ENCODE measurements around the gene SNX9. TPM values are rescaled to one million over a fixed set of nuclear protein-coding genes. Genes with fewer than 3 reads are reported as not detected.

The SNX9 gene
- polyA plus RNA-seq, 2 of the 4 experiments (the other 2 are of a cell fraction), result 13.9 to 29.8 TPM

GRCh38 chr6:157800420-157801237 is 22.4 kb upstream of the SNX9 start:
- no peak for FAIRE-seq
- H3K4me3 ChIP-seq, result no peak overlapping the region
- 48% methylated on average over 6 of the region's 6 CpGs for WGBS (ENCODE audit: missing lambda C conversion rate)
- ATAC-seq, result peak; percentile 53 to 70; a peak in 5 of 6 replicates
- H3K4me2 ChIP-seq, result no peak overlapping the region
- no peak for DNase-seq (ENCODE audit: low read depth in 1 of 2, low spot score in 1 of 2)
- POLR2A ChIA-PET, result no interaction called here
- H3K9me3 ChIP-seq, result no peaks in the 10 kb centered on the region
- TF ChIP-seq CEBPB (IDR thresholded peaks at IDR 0.05) (0 out of 4 replicates have a peak, but pooled peaks of 1 of the 2 experiments have one; percentile 11), FOSL2 (IDR thresholded peaks at IDR 0.05) (peak; percentile 37; the same call in 1 of the 2 replicates), FOSL2 (CRISPR knock-in tag; IDR thresholded peaks at IDR 0.05) (0 out of 2 replicates have a peak, but pooled peaks have one; percentile 33), RARB (CRISPR knock-in tag; IDR thresholded peaks at IDR 0.05) (no peak)
- no peak overlapping the region for H3K27ac ChIP-seq
- CTCF ChIA-PET, result interaction anchor here (0.7 to 1.0 kb wide), 2 partner anchors 21 to 44 kb away, joined by 3 to 4 read pairs; no protein-coding TSS in a partner anchor
- peaks cover 6% of the 10 kb centered on the region; the same call in 2 of the 3 replicates for H3K4me1 ChIP-seq

DNA sequence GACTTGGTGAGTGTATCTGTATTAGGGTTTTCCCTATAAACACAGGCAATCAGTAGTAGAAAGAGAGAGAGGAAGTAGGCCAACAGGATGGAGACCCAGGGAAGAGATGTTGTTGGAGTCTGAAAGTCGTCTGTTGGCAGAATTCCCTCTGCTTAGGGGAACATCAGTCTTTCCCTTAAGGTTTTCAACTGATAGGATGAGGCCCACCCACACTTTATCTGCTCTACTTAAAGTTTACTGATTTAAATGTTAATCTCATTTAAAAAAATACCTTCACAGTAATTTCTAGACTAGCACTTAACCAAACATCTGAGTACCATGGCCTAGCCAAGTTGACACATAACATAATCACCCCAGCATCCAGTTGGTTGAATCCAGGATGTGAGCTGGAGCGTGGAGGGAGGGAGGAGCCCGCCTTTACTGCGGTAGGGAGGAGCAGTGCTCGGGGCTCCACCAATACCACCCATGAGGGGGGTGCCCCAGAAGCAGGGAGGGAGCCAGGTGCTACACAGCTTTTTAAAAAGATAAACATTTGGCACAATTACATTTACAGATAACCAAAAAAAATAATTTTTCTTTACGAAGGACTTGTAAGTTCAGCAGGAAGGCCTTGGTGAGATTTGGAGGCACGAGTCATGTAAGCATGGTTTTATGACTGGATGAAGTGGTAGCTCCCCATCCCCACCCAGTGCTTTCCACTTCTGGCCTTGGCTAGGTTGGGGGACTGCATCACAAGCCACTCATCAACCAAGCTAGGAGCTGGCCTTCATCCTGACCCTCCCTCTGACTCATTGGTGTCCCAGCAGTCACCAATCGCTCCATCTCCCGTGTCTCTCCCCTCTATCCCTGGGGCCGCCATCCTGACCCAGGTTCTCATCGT is 18.4 kb upstream of the SNX9 start:
- Histone ChIP-seq H3K4me1 (peaks cover 6% of the 10 kb centered on the region; the same call in 2 of the 3 replicates), H3K4me3 (no peak overlapping the region), H3K9me3 (no peaks in the 10 kb centered on the region), H3K27ac (no peak overlapping the region), H3K4me2 (no peak overlapping the region)
- POLR2A ChIA-PET, result no interaction called here
- FAIRE-seq (no peak), DNase-seq (ENCODE audit: low read depth in 1 of 2, low spot score in 1 of 2) (no peak), ATAC-seq (no peak)
- 84% methylated on average over 11 of the region's 11 CpGs for WGBS (ENCODE audit: missing lambda C conversion rate)
- TF ChIP-seq, protein P1, sequence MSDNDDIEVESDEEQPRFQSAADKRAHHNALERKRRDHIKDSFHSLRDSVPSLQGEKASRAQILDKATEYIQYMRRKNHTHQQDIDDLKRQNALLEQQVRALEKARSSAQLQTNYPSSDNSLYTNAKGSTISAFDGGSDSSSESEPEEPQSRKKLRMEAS (IDR thresholded peaks at IDR 0.05), result no peak
- no peak for TF ChIP-seq EP300 (IDR thresholded peaks at IDR 0.05)
- TF ChIP-seq NPAS2 (CRISPR knock-in tag; IDR thresholded peaks at IDR 0.05; ENCODE audit: borderline replicate concordance), result no peak
- no peak for TF ChIP-seq POLR2A (IDR thresholded peaks at IDR 0.05; ENCODE audit: low read length)
- TF ChIP-seq PHF8 (IDR thresholded peaks at IDR 0.05; ENCODE audit: borderline replicate concordance, low read depth), result no peak
- no peak for TF ChIP-seq FOXS1 (CRISPR knock-in tag; IDR thresholded peaks at IDR 0.05)
- no peak for TF ChIP-seq FOSB (CRISPR knock-in tag; IDR thresholded peaks at IDR 0.05)
- TF ChIP-seq, protein P2, sequence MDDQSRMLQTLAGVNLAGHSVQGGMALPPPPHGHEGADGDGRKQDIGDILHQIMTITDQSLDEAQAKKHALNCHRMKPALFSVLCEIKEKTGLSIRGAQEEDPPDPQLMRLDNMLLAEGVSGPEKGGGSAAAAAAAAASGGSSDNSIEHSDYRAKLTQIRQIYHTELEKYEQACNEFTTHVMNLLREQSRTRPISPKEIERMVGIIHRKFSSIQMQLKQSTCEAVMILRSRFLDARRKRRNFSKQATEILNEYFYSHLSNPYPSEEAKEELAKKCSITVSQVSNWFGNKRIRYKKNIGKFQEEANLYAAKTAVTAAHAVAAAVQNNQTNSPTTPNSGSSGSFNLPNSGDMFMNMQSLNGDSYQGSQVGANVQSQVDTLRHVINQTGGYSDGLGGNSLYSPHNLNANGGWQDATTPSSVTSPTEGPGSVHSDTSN (IDR thresholded peaks at IDR 0.05), result no peak
- no peak for TF ChIP-seq NR3C1 (IDR thresholded peaks at IDR 0.05)
- TF ChIP-seq ZNF302 (CRISPR knock-in tag; IDR thresholded peaks at IDR 0.05), result no peak
- TF ChIP-seq BCL3 (IDR thresholded peaks at IDR 0.05), result no peak
- no peak for TF ChIP-seq HOXB5 (CRISPR knock-in tag; IDR thresholded peaks at IDR 0.05)
- CTCF ChIA-PET, result no interaction called here

- CTCF ChIA-PET, result interaction anchor here (2.5 kb wide), 1 partner anchor 67 kb away, joined by 8 read pairs; no protein-coding TSS in a partner anchor
- TF ChIP-seq, protein P3, sequence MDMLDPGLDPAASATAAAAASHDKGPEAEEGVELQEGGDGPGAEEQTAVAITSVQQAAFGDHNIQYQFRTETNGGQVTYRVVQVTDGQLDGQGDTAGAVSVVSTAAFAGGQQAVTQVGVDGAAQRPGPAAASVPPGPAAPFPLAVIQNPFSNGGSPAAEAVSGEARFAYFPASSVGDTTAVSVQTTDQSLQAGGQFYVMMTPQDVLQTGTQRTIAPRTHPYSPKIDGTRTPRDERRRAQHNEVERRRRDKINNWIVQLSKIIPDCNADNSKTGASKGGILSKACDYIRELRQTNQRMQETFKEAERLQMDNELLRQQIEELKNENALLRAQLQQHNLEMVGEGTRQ (IDR thresholded peaks at IDR 0.05), result no peak
- TF ChIP-seq HMGXB4 (CRISPR knock-in tag; IDR thresholded peaks at IDR 0.05; ENCODE audit: borderline replicate concordance) (no peak), ESRRA (IDR thresholded peaks at IDR 0.05; ENCODE audit: borderline replicate concordance, low read length) (no peak), EHF (CRISPR knock-in tag; IDR thresholded peaks at IDR 0.05) (no peak), KDM5A (IDR thresholded peaks at IDR 0.05) (no peak), TFCP2L1 (CRISPR knock-in tag; IDR thresholded peaks at IDR 0.05) (no peak), MYC (IDR thresholded peaks at IDR 0.05; ENCODE audit: borderline replicate concordance, low read length) (no peak), CBX8 (IDR thresholded peaks at IDR 0.05) (no peak), NPAS2 (CRISPR knock-in tag; IDR thresholded peaks at IDR 0.05; ENCODE audit: borderline replicate concordance) (no peak), HOXA7 (CRISPR knock-in tag; IDR thresholded peaks at IDR 0.05) (no peak), RAD21 (conservative IDR thresholded peaks at IDR 0.05 in 1 of 2, IDR thresholded peaks at IDR 0.05 in 1 of 2) (no peak), CEBPB (IDR thresholded peaks at IDR 0.05) (no peak)
Measured at GRCh38 chr6:157806131-157806855, 16.8 kb upstream of the SNX9 start.

More at GRCh38 chr6:157806131-157806855, 16.8 kb upstream of the SNX9 start:
- FAIRE-seq (no peak), ATAC-seq (no peak), DNase-seq (ENCODE audit: low read depth in 1 of 2, low spot score in 1 of 2) (no peak)
- Histone ChIP-seq H3K4me1 (no peaks in the 10 kb centered on the region), H3K9me3 (no peaks in the 10 kb centered on the region), H3K27ac (no peak overlapping the region), H3K4me2 (no peak overlapping the region), H3K4me3 (no peak overlapping the region)
- 41% methylated on average over 3 of the region's 3 CpGs for WGBS (ENCODE audit: missing lambda C conversion rate)
- POLR2A ChIA-PET, result no interaction called here

Measured in A549 (cell line).